HG02970 (cell line): ENCODE measurements around the gene SPART.
"Not testable (repeated sequence)": the region's sequence is repeated elsewhere in the genome, so short reads cannot be mapped to it uniquely, and the experiment has no call there.

ENCODE experiments used
- ATAC-seq: cut with Tn5 transposase; IDR thresholded peaks from one replicate; pipeline ENCODE4 v1.9.1; 2021; ENCODE audit warnings: mild to moderate bottlenecking, moderate library complexity, moderate number of reproducible peaks; ENCODE audit not compliant: unreplicated experiment, low FRiP score

The SPART gene

DNA sequence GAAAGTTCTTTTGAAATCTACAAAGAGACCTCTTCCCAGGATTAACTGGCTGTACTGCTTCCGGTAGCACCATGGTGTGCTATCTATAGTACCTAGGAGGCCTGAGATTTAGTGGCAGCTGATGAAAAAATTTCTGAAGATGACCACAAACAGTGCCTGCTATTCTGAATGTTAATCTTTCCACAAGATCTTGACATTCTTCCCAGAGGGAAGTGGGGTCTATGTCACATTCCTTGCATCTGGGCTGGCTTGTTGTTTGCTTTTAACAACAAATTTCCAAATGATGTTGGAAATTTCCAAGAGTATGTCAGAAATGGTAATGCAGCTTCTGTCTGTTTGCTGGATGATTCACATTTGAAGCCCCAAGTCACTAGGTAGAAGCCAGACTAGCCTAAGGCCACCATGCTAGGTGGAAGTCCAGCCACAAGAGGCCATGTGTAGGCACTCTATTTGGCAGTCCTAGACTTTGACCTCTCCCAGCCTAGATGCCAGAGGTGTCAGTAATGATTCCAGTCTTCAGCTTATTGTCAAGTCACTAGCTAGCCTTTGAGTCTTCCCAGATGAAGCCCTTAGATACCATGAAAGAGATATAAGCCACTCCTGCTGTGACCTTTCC lies 22.1 kb downstream of the SPART start:
- ATAC-seq: no peak

DNA sequence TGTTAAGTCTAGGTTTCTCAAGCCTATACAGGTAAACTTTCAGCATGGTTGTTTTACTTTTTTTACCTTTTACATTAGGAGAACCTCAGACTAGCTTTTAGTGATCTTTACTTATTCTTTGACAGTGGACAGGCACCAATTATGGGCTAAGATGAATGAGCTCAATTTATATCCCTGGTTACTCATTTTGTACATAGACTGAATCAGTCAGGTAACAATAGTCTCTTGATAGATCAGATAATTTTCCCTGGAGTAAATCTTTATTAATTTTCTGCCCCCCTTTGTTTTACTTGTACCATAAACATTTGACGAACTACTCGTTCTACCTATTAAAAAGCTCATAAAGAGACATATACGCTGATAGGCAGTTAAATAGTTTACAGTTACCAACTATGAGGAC lies 22.8 kb downstream of the SPART start:
- ATAC-seq: no peak

DNA sequence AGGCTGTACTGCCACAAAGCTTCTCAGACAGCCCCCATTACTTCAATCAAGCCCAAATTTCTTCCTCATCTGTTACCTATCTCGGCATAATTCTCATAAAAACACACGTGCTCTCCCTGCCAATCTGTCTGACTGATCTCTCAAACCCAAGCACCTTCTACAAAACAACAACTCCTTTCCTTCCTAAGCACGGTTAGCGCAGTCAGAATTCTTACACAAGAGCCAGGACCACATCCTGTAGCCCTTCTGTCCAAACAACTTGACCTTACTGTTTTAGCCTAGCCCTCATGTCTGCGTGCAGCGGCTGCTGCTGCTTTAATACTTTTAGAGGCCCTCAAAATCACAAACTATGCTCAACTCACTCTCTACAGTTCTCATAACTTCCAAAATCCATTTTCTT lies 26.4 kb downstream of the SPART start:
- not testable (repeated sequence) for ATAC-seq

DNA sequence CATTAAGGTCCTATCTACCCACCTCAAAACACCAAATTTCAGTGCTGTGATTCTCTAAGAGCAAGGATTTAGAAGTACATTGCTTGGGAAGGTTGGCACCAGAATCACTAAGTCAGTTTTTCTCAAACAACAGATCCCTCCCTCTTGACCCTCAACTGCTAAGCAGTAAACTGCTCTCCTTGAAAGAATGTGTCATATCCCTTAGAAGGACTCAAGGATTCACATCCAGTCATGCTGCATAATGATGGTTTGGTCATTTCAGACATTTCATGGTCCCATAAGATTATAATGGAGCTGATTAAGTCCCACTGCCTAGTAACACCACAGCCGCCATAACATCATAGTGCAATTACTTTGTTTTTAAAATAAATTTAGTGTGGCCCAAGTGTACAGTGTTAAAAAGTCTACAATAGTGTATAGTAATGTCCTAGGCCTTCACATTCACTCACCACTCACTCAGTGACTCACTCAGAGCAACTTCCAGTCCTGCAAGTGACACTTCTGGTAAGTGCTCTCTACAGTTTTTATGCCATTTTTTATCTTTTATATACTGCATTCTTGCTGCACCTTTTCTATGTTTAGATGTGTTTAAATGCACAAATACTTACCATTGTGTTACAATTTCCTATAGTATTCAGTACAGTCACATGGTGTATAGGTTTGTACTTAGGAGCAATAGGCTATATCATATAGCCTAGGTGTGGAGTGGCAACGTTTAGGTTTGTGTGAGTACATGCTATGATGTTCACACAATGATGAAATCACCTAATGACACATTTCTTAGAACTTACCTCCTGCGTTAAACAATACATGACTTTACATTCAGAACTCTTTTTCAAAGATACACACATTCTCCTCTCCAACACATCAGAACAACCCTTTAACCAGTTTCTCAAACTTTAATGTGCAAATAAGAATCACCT lies 32.9 kb downstream of the SPART start:
- no peak for ATAC-seq

DNA sequence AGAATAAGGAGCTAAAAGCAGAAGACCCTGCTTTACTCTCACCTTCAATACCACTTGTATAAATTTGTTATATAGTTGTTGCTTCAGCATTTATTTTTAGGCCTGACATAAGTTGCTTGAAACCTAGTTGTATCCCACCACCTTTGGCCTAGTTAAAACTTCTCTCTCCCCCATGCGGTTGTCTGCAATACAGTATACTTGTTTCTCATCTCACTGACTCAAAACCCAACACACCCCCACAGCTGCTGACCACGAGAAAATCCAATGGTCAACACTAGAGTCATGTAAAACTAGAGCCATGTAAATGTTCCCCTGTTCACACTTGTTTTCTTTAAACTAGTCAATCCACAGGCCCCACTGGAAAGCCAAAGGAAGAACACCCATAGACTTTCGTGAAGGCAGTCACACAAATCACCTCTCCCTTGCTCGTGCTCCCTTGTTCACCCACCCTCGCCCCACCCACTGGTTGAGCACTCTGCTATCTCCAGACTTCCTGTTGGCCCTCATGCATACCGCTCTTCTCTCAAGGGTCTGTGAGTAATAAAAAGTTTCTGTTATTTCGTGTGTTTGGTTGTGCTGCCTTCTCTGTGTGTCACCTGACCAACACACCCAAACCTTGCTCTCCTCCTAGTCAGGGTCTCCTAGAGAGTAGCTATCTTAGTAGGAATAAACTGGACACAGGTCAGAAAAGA lies 35.6 kb downstream of the SPART start:
- no peak for ATAC-seq

DNA sequence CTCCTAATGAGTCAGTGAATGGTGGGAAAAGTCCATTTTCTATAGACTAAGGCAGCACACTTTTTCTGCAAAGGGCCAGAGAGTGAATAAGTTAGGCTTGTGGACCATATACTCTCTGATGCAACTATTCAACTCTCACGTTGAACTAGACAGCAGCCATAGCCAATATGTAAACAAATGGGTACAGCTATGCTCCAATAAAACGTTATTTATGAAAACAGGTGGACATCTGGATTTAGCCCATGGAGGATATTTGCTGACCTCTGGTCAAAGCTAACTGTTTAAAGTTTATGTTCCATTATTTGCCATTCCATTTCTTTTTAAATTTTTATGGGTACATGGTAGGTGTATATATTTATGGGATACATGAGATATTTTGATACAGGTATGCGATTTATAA lies 43.9 kb downstream of the SPART start:
- no peak for ATAC-seq

DNA sequence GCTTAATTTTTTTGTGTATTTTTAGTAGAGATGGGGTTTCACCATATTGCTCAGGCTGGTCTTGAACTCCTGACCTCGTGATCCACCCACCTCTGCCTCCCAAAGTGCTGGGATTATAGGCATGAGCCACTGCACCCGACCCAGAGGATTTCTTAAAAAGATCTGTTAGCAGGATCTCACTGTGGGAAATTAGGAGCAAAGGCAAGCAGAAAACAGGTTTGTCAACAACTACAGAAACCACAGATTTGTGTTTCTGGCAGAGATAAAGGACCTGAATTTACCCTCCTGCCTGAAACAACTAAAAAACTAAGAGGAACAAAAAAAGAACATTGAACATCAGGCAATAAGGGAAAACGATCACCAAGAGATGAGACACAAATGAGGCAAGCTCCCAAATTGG lies 46.7 kb downstream of the SPART start:
- ATAC-seq: not testable (repeated sequence)

DNA sequence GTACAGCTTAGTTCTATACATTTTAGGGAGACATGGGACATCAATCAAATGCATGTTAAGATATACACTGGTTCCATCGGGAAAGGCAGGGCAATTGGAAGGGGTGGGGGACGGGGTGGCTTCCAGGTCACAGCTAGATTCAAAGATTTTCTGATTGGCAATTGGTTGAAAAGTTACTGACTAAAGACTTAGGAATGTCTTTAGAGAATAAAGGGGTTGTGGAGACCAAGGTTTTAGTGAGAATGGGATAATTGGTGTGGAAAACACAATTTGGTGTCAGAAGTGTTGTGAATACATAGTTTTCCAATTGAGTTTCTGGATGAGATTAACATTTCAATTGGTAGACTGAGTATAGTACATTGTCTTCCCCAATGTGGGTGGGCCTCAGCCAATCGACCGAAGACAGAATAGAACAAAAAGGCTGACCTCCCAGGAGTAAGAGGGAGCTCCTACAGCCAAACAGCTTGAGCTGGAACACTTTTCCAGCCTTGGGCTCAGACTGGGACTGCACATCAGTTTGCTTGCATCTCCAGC lies 47.6 kb downstream of the SPART start:
- ATAC-seq: no peak

DNA sequence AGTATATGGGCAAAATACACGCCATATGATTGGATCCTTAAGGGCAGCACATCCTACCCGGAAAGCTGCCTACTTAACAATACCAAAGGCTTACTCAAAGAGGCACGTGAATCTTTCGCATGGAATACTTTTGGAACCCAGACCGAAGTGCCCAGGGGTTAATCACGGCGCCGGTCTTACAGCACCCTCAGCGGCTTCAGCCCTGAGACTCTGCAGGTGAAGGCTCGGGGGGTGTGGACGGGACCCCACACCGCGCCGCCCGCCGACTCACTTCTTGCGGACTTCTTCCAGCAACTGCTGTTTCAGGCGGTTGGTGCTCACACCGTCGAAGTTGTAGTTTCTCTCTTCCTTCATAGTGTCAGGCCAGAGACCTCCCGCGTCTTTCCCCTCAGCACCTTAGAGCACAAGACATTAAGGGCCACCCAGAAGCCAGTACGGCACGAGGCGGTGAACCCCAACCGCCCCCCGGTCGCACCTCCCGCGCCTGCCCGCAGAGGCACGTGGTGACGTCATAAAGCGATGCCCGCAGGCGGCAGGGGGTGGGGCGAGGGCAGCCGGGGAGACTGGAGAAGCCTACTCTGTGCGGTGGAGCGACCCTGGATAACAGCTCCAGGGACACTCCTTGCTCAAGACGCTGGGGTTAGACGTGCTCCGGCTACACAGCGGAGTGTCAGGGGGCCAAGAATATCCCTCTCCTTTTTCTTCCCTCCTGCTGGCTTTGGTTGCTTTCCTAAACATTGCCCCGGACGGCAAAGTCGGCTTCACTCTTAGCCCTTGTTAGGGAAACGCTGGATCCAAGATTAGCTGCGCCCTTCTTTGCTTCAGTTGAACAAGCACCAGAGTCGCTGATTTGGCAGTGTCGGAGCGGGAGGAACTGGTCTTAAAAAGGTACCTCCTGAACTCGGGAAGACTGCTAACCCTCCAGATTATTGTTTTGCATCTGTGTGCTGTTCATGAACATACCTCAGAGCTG lies 48.5 kb downstream of the SPART start, which contains the start of gene CCDC169:
Gene CCDC169, minus strand, starts transcription at position 449 of the 973 bp plus-strand sequence. Its CDS starts 95 bp downstream, at position 354.
- no peak for ATAC-seq

DNA sequence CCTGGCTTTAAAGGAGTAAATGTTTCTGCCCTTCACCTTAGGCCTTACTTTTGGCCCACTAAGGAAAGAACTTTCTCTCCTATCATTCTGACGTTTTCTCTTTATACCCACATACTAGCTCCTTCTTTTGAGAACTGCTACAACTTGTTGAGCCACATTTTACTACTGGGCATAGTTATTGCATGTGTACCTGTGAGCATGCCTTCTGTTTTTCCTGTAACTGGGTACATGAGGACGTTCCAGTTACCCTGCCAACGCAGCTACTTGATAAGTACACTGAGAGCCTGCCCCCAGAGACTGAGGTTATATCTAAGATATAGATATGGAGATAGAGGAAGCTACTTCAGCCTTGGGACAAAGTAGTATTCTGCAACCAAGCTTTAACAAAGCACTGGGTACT lies 52.1 kb downstream of the SPART start:
- ATAC-seq: no peak

DNA sequence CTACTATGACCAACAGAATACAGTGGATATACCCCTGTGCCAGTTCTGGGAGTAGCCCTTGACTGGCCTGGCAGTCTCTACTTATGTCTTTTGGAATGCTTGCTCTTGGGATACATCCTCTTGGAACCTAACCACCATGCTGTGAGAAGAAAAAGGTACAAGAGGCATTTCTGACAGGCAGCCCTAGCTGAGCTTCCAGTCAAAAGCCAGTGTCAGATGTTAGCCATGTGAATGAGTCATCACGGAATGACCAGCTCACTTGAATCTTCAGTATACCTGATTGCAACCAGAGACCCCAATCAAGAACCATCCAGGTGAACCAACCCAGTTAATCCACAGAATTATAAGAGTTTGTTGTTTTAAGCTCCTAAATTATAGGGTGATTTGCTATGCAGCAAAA lies 52.7 kb downstream of the SPART start:
- no peak for ATAC-seq

DNA sequence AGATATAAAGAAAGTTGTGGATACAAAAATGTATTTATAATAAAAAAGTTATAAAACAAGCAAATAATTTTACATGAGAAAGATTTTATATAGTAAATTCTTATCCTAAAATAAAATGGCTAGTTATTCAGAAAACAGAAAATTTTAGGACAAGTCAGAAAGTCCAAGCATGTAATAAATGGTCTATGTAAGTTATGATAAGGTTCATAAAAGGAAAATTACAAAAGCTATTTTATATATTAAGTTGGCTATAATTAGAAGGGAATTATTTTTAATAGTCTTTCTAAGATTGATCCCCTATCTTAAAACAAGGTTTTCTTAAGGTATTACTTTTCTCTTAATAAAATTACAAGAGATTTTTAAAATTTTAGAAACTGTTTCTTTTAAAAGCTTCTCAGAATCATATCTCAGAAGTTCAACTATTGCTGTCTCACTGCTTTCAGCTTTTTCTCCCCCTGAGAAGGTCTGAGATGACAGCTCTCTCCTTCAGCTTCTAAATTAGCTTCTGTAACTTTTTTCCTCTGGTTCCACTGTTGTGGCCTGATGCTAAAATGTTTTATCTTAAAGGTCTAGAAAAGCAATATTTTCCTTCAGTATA lies 57.3 kb downstream of the SPART start:
- no peak for ATAC-seq

DNA sequence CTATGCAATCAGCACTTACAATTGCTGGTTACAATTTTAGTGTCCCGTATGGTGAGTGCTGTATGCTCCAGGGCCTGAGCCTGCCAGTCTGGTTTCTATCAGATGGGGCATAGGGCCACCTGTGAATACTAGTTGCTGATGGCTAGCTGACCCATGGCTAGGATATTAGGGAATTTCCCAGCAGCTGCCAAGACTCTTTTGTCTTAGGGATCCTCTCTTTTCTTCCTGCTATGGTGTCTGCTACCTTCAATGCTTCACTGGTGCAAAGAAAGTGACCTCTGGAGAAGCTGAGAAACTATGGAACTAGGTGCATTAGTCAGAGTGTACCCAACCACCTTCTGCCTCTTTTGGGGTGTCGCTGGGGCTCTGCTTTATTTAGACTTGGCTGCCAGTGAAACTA lies 60.2 kb downstream of the SPART start:
- ATAC-seq: no peak

DNA sequence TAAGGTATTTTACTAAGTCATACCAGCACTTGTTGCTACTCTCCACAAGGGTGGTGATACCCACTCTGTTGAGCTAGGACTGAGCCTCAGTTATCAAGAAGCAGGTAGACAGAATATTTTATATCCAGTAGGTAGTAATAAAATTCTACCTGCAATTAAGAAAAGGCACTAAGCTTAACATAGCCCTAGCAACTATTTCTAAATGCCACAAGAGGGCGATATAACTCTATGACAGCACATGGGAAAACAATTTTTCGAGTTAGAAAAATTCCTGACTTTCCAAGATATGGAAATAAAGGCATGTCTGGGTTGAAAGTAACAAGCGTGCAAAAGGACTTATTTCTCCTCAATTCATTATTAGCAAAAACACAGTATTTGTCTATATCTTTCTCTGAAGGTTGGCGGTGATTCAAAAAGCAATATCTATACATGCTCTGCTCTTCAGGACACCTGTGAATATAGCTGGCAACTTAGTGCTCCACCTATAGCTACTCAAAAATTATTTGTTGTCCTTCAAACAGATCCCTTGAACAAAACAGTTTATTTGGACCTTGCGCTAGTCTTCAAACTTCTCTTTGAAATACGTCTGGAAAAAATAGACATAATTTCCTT lies 63.3 kb downstream of the SPART start:
- ATAC-seq: no peak

DNA sequence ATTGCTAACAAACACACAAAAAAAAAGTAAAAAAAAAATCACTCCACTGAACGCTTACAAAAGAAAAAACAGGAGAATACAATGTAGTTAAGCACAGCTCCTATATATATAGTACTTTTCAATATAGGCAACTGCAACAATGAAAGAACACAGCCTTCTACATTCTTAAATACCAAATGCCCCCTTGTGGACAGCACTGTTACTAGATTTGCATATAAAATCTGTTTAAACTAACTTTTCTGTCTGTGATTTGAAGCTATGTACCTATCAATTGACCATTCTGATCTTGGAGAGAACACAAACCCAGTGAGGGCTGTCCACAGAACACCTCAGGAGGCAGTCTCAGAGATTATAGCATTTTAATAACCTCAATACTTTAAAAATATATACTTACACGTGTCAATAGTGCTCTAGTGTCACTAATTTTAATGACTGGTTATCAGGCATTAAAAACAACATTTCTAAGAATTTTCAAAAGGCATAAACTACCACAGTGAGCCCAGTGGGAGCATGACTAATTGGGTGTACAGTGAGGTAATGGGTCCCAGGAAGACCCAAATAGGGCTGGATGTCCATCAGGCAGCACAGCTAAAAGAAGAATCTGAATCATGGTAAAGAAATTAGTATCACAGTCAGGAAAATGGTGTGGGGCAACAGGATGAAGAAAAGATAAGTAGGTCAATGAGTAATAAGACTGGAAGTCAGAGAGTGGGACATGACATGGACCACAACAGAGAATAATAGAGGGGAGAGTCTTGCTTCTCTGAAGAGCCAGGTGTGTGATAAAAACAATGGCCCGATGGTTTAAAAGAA lies 70.8 kb downstream of the SPART start:
- ATAC-seq: no peak

DNA sequence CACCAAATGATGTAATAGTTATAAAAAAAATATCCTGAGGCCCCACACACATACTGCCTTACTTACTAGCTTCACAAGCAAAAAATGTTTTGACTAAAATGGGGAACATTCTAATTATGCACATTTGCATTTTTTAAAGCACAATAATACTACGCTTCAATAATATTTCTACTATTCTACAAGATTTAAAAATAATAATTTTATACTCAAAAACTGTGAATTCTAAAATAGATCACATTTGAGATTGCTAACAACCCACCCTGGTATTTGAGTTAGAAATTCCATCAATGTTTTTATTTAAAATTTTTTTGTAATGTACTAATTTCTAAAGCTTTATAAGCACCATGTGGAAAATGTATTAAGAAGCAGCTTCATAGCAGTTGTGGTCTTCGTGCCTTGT lies 72.8 kb downstream of the SPART start:
- ATAC-seq: no peak

DNA sequence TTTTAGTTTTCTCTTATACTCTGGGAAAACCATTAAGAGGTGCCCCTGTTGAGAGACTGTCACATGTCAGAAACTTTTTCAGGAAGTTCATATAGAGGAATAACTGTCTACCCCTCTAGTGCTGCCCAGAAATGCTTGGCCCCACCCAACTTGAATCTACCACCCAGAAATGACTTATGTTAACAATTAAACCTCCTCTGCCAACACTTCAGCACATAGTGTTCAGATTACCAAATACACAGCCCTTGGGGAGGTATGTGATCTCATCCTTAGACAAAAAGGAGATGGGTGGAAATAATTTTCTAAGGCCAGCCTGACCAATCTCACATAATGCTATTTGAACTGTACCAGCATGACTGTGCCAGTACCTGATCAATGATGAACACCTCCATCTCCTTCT lies 84.2 kb downstream of the SPART start:
- no peak for ATAC-seq

DNA sequence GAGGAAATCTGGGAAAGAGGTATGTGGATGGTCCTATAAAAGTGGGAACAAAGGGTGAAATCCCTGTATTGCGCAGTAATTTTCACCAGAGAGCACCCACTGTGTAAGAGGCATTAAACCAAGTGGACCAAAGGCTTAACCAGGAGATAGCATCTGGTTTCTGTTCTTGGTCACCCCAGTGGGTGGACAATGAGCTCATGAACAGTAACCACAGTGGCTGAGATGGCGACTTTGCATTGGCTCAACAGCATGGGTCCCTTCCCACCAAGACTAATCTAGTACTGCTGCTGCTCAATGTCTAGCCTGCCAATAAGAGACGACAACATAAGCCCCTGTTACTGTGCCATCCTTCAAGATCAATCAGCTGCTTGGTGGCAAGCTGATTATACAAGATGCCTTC lies 85.2 kb downstream of the SPART start:
- no peak for ATAC-seq
